ENCODE results near the gene ERGIC3.

Gene ERGIC3

DNA sequence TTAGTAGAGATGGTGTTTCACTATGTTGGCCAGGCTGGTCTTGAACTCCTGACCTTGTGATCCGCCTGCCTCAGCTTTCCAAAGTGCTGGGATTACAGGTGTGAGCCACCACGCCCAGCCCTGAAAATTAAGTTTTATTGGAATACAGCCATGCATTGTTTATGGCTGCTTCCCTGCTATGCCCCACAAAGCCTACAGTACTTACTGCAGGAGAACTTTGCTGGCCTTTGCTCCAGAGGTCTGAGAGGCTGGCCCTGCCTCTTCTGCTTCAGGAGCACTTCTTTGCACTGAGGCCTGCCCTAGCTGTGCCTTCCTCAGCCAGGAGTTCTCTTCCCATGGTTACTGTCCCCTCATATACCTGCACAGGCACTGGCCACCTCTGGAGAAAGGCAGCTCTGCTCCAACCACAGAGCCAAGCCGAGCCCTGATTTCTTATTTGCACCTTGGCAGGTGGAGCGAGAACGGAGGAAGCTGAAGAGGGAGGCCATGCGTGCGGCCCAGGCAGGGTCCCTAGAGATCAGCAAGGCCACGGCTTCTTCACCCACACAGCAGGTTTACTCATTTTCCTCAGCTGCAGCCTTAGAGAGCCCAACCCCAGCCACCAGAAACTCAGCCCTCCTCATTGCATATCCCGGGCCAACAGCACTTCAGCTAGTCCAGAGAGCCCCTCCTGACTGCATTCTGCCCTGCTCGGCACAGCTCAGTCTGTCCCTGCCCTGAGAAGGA is 33.2 kb upstream of the ERGIC3 start:
- TF ChIP-seq, protein P1, sequence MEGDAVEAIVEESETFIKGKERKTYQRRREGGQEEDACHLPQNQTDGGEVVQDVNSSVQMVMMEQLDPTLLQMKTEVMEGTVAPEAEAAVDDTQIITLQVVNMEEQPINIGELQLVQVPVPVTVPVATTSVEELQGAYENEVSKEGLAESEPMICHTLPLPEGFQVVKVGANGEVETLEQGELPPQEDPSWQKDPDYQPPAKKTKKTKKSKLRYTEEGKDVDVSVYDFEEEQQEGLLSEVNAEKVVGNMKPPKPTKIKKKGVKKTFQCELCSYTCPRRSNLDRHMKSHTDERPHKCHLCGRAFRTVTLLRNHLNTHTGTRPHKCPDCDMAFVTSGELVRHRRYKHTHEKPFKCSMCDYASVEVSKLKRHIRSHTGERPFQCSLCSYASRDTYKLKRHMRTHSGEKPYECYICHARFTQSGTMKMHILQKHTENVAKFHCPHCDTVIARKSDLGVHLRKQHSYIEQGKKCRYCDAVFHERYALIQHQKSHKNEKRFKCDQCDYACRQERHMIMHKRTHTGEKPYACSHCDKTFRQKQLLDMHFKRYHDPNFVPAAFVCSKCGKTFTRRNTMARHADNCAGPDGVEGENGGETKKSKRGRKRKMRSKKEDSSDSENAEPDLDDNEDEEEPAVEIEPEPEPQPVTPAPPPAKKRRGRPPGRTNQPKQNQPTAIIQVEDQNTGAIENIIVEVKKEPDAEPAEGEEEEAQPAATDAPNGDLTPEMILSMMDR (IDR thresholded peaks at IDR 0.05; ENCODE audit: low read depth, low read length, missing control alignments) = no peak
- DNase-seq (ENCODE audit: low read depth) = no peak
- in situ Hi-C loops (cut with HindIII; ENCODE audit: low sequenced_read_pairs) = no loop called here
- H3K4me3 ChIP-seq (ENCODE audit: low read depth, low read length) = no peak overlapping the region

DNA sequence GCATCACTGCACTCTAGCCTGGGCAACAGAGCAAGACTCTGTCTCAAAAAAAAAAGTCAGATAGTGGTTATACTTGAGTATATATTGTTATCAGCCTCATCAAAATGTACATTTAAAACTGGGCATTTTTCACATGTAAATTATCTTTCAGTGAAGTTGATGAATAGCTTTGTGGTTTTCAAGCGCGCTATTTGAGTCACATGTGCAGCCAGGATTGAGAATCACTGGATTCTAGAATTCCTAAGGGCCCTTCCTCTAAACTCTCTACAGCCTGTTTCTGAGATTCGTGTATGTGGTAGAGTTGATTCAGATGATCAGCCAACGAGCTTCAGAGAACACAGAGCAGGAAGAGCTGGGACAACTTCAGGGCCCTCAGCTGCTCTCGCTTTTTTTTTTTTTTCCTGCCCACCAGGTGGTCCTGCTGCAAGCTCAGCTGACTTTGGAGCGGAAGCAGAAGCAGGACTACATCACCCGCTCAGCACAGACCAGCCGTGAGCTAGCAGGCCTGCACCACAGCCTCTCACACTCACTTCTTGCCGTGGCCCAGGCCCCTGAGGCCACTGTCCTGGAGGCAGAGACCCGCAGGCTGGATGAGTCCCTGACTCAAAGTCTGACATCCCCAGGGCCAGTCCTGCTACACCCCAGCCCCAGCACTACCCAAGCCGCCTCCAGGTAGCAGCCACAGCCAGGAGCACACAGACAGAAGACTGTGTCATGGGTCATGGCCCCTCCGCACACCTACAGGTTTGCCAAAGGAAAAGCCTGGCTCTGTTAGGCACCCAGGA is 30.7 kb upstream of the ERGIC3 start:
- TF ChIP-seq, protein P1 (IDR thresholded peaks at IDR 0.05; ENCODE audit: low read depth, low read length, missing control alignments) = no peak
- no peak for DNase-seq (ENCODE audit: low read depth)
- H3K4me3 ChIP-seq (ENCODE audit: low read depth, low read length) = no peak overlapping the region
- in situ Hi-C loops (cut with HindIII; ENCODE audit: low sequenced_read_pairs) = no loop called here

DNA sequence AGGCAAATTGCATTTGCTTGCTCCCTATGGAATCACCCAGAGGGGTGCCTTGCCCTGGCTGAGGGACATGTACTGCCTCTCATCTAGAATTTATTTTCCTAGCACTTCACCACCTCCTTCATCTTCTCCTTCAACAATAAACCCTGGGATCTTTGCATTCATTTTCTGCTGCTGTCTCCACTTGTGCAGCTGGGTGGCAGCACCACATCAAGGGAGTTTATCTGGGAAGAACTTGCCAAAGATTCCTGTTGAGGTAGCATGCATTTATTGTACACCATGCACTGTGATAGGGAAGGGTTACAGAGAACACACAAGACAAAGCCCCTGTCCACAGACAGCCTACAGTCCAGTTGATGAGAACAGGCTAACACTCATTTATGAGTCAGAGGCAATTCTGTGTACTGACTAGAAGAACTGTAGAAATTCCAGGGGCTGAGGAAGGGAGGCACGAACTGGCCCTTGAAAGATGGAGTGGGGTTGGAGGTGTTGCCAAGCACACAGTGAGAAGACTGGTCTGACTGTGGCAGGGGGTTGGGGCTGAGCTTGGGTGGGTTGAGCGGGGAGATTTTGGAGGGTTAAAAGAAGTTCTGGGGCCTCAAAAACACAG is 30.0 kb upstream of the ERGIC3 start:
- peak; percentile 35 for DNase-seq (ENCODE audit: low read depth)
- in situ Hi-C loops (cut with HindIII; ENCODE audit: low sequenced_read_pairs) = no loop called here
- H3K4me3 ChIP-seq (ENCODE audit: low read depth, low read length) = no peak overlapping the region
- TF ChIP-seq, protein P1 (IDR thresholded peaks at IDR 0.05; ENCODE audit: low read depth, low read length, missing control alignments) = peak; percentile 78

DNA sequence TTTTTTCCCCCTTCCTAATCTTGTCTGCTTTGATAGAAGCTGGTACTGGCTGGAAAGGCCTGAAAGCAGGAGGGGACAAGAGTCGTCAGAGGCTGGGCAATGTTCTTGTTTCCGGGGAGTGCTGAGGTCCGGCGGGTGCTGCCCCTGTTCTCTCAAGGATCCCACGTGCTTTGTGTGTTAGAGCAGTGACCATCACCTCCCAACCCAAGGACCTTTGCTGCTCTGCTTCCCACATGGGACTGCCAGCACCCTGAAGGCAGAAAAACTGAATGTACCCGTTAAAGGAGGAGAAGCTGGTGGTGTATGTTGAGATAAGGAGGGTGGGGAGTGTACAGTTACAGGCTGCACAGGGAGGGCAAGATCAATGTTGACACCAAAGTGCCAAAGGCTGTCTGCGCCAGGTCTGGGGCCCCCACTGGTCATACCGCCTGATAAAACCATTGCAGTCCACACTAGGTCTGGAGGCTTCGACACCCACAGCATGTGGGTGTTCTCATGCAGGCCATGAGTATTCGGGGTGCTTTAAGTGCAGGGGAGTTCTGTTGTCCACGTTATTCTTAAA is 27.4 kb upstream of the ERGIC3 start:
- no peak overlapping the region for H3K4me3 ChIP-seq (ENCODE audit: low read depth, low read length)
- no peak for DNase-seq (ENCODE audit: low read depth)
- TF ChIP-seq, protein P1 (IDR thresholded peaks at IDR 0.05; ENCODE audit: low read depth, low read length, missing control alignments) = no peak
- in situ Hi-C loops (cut with HindIII; ENCODE audit: low sequenced_read_pairs) = no loop called here

- DNase-seq (ENCODE audit: low read depth) = no peak
- TF ChIP-seq, protein P1 (IDR thresholded peaks at IDR 0.05; ENCODE audit: low read depth, low read length, missing control alignments) = no peak
- no peak overlapping the region for H3K4me3 ChIP-seq (ENCODE audit: low read depth, low read length)
- in situ Hi-C loops (cut with HindIII; ENCODE audit: low sequenced_read_pairs) = no loop called here
These were observed 26.5 kb upstream of the ERGIC3 start for GRCh38 chr20:35515341-35515740.

DNA sequence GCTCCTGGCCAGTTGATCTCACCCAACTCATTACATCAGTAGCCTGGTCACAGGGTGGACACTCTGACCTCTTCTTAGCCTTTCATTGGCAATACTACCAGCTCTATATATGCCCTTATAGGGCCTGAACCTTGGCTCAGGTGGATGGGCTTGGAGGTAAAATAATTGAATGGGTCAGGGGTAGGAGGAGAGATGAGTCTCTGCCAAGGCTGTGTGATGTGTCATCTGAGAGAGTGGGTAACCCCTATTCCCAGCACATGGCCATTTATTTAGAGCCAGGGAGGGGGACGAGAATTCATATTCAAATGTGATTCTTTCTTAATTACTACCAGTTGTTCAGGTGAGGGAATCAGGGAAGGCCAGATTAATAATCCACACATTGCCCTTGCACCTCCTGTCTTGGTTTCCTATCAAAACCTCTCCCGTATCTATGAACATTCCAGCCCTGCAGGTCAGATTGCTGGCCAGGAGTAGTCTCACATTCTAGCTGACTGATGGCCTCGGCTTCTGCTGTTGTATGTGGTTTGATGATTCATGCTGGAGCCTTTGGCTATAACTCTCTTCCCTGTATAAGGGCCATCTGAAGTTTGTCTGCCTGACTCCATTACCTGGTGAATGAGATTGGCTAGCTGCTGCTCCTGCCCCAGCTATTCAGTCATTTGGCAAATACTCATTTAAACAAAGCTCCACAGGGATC is 25.8 kb upstream of the ERGIC3 start:
- DNase-seq (ENCODE audit: low read depth) = peak; percentile 81

More for the DNA sequence above, 25.8 kb upstream of the ERGIC3 start:
- no peak overlapping the region for H3K4me3 ChIP-seq (ENCODE audit: low read depth, low read length)
- TF ChIP-seq, protein P1 (IDR thresholded peaks at IDR 0.05; ENCODE audit: low read depth, low read length, missing control alignments) = no peak
- in situ Hi-C loops (cut with HindIII; ENCODE audit: low sequenced_read_pairs) = no loop called here

All from astrocyte of the cerebellum (primary cell).